Skeletal muscle tissue (tissue), 4 donors: ENCODE data around the gene EIF4E. TPM values are rescaled to one million over a fixed set of nuclear protein-coding genes. Genes with fewer than 3 reads are reported as not detected.

Source experiments
- H3K27ac ChIP-seq: one replicate; pipeline ENCODE4 v1.7.0; 2013; ENCODE audit warnings: mild to moderate bottlenecking, low read depth, low read length, inconsistent platforms
- H3K27me3 ChIP-seq, 3 donors: one replicate each; pipeline ENCODE4 v1.7.0; 2013; ENCODE audit warnings: low read length in 3 of 3; ENCODE audit not compliant: control insufficient read depth in 3 of 3, insufficient read depth in 3 of 3
- H3K36me3 ChIP-seq, 3 donors: one replicate each; pipeline ENCODE4 v1.7.0; 2013; ENCODE audit warnings: low read length in 3 of 3; ENCODE audit not compliant: control insufficient read depth in 3 of 3, insufficient read depth in 3 of 3
- H3K4me1 ChIP-seq, 3 donors: one replicate each; pipeline ENCODE4 v1.7.0; 2013; ENCODE audit warnings: low read length in 3 of 3, mild to moderate bottlenecking in 3 of 3; ENCODE audit not compliant: control insufficient read depth in 3 of 3, insufficient read depth in 3 of 3
- H3K4me3 ChIP-seq, 3 donors: one replicate each; pipeline ENCODE4 v1.7.0; 2013; ENCODE audit warnings: low read length in 3 of 3
- H3K9ac ChIP-seq, 3 donors: one replicate each; pipeline ENCODE4 v1.7.0; 2013; ENCODE audit warnings: low read length in 3 of 3, mild to moderate bottlenecking in 3 of 3, moderate library complexity in 2 of 3, low read depth in 1 of 3
- H3K9me3 ChIP-seq, 3 donors: one replicate each; pipeline ENCODE4 v1.7.0; 2013; ENCODE audit warnings: low read length in 3 of 3; ENCODE audit not compliant: control insufficient read depth in 3 of 3
- total RNA-seq: library from RNA; depleted of rRNA; stranded (reverse); fragments of >200 nt; gene quantifications from one replicate; pipeline ENCODE4 v1.2.3, GENCODE V29; 2014
- donor health status: Osteomylitis.

Gene EIF4E
- total RNA-seq, 1 donor from 2014 or later: 61.6 TPM

DNA sequence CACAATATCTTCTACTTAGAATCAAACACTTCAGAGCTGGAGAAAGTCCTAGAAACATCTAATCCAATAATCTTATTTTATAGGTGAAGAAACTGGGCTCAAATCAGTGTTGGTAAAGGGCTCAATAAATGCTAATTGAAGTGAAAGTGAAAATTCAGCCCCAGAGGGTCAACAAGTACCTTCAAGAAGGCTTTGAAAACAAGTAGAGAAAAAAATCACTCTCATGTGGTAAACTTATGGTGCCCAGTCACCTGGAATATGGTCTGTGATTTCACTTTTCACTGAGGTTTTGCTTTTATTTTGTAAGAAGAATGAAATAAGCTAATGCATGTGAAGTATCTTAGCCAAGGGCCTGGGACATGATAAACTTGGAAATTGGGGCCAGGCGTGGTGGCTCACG, 29.1 kb upstream of the EIF4E start:
- H3K36me3 ChIP-seq: no peaks in the 10 kb centered on the region
- H3K4me1 ChIP-seq: no peaks in the 10 kb centered on the region
- no peak overlapping the region for H3K9ac ChIP-seq
- no peaks in the 10 kb centered on the region for H3K27me3 ChIP-seq
- no peaks in the 10 kb centered on the region for H3K9me3 ChIP-seq
- H3K4me3 ChIP-seq: no peak overlapping the region
- no peak overlapping the region for H3K27ac ChIP-seq

DNA sequence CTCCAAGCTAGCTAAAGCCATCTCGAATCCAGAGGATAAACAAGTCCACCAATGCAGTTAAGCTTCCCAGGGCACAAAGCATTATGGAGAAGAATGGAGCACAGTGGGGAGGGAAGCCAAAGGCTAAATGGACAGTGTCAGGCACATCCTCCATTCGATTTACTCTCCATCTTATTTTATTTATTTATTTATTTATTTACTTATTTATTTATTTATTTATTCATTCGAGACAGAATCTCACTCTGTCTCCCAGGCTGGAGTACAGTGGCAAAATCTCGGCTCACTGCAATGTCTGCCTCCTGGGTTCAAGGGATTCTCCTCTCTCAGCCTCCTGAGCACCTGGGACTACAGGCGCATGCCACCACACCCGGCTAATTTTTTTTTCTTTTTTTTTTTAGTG, 26.3 kb upstream of the EIF4E start:
- Histone ChIP-seq H3K36me3 (no peaks in the 10 kb centered on the region), H3K9ac (no peak overlapping the region), H3K9me3 (no peaks in the 10 kb centered on the region), H3K4me3 (no peak overlapping the region), H3K4me1 (no peaks in the 10 kb centered on the region), H3K27me3 (no peaks in the 10 kb centered on the region), H3K27ac (no peak overlapping the region)

GRCh38 chr4:98951710-98952109, 22.8 kb upstream of the EIF4E start:
- Histone ChIP-seq H3K4me1 (no peaks in the 10 kb centered on the region), H3K4me3 (no peak overlapping the region), H3K9me3 (no peaks in the 10 kb centered on the region), H3K36me3 (no peaks in the 10 kb centered on the region), H3K27ac (no peak overlapping the region), H3K9ac (no peak overlapping the region), H3K27me3 (no peaks in the 10 kb centered on the region)

DNA sequence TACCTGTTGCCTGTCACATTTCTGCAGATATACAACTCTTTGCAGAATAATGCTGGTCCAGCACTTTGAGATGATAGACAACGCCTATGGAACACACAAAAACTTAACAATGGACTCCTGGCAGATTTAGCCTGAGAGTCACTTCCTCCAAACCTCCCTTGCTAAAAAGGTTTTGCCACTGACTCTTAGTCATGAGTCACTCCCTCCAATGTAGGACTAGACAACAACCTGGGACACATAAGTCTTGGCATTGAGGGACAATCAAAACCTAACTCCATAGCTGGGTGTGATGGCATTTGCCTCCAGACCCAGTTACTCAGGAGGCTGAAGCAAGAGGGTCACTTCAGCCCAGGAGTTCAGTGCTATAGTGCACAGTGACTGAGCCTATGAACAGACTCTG, 22.0 kb upstream of the EIF4E start:
- H3K27me3 ChIP-seq: no peaks in the 10 kb centered on the region
- H3K9me3 ChIP-seq: no peaks in the 10 kb centered on the region
- no peaks in the 10 kb centered on the region for H3K36me3 ChIP-seq
- no peaks in the 10 kb centered on the region for H3K4me1 ChIP-seq
- no peak overlapping the region for H3K4me3 ChIP-seq
- no peak overlapping the region for H3K27ac ChIP-seq
- no peak overlapping the region for H3K9ac ChIP-seq

DNA sequence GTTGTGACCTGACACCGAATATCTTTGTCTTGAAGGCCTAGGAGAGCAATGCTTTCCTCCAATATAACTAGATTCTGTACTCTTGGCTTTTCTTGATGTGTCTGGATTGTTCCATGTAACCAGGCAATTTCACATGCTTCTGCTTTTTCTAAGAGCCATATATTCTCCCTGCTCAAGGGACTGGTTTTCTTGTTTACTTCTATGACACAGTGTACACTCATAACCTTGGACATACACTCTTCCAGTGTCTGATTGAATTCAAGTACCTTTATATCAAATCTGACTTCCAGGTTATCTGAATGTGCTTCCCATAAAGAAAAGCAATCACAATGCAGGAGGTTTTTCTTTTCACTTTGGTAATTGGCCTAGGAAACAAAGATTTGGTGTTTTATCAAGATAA, 17.4 kb upstream of the EIF4E start:
- Histone ChIP-seq H3K36me3 (no peaks in the 10 kb centered on the region), H3K27me3 (no peaks in the 10 kb centered on the region), H3K4me1 (no peaks in the 10 kb centered on the region), H3K9me3 (no peaks in the 10 kb centered on the region), H3K4me3 (no peak overlapping the region), H3K27ac (no peak overlapping the region), H3K9ac (no peak overlapping the region)

GRCh38 chr4:98945297-98945850, 16.4 kb upstream of the EIF4E start:
- H3K27ac ChIP-seq: no peak overlapping the region
- no peak overlapping the region for H3K9ac ChIP-seq
- H3K27me3 ChIP-seq: no peaks in the 10 kb centered on the region
- no peak overlapping the region for H3K4me3 ChIP-seq
- no peaks in the 10 kb centered on the region for H3K4me1 ChIP-seq
- no peaks in the 10 kb centered on the region for H3K9me3 ChIP-seq
- no peaks in the 10 kb centered on the region for H3K36me3 ChIP-seq

- Histone ChIP-seq H3K4me1 (no peaks in the 10 kb centered on the region), H3K9ac (no peak overlapping the region), H3K4me3 (no peak overlapping the region), H3K9me3 (no peaks in the 10 kb centered on the region), H3K27me3 (no peaks in the 10 kb centered on the region), H3K36me3 (no peaks in the 10 kb centered on the region), H3K27ac (no peak overlapping the region)
Observed at GRCh38 chr4:98939892-98940298, 11.0 kb upstream of the EIF4E start.

GRCh38 chr4:98939438-98939837, 10.5 kb upstream of the EIF4E start:
- Histone ChIP-seq H3K27ac (no peak overlapping the region), H3K9me3 (no peaks in the 10 kb centered on the region), H3K36me3 (no peaks in the 10 kb centered on the region), H3K4me1 (no peaks in the 10 kb centered on the region), H3K4me3 (no peak overlapping the region), H3K27me3 (no peaks in the 10 kb centered on the region), H3K9ac (no peak overlapping the region)

DNA sequence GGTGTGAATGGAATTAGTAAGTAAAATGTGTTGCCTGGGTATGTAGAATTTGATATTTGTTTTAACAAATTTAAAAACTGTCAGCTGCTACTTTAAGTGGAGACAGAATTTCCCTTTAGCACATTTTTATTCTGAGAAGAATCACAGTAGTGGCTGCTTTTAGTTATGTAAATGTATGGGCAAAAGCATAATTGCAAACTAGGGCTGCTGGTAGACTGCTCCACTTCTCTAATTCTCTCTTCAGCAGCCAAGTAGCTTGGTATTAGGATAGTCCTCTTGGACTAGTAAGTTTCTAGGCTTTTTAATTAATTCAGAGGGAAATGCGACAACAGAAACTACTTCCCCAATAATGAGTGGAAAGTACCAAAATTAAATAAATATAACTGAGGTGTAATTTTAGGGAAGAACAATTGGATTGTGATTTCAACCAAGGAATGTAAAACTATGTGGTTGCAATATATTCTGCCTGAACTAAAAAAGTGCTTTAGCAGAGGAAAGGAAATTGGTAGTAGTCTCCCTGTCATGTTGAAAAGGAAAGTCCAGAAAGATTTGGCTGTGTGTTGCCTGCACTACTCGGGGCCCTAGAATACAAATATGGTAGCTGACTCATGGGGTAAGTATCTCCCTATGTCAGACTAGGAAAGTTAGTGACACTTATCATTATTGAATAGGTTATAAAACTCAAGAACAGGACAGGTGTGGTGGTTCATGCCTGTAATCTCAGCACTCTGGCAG, 9.2 kb upstream of the EIF4E start:
- Histone ChIP-seq H3K9me3 (no peaks in the 10 kb centered on the region), H3K4me3 (no peak overlapping the region), H3K27ac (no peak overlapping the region), H3K27me3 (no peaks in the 10 kb centered on the region), H3K36me3 (no peaks in the 10 kb centered on the region), H3K9ac (no peak overlapping the region), H3K4me1 (no peaks in the 10 kb centered on the region)

- Histone ChIP-seq H3K27me3 (no peaks in the 10 kb centered on the region), H3K36me3 (no peaks in the 10 kb centered on the region), H3K9me3 (no peaks in the 10 kb centered on the region)
Observed at GRCh38 chr4:98935633-98936032, 6.7 kb upstream of the EIF4E start.

More at GRCh38 chr4:98935633-98936032, 6.7 kb upstream of the EIF4E start:
- Histone ChIP-seq H3K4me1 (peaks cover under 1 to 5% (median under 1%) of the 10 kb centered on the region in 3 donors), H3K27ac (no peak overlapping the region), H3K9ac (no peak overlapping the region), H3K4me3 (no peak overlapping the region)
